Measurements from ENCODE around the gene EP400.

Gene EP400

GRCh38 chr12:132064631-132065030 lies 114.9 kb downstream of the EP400 start:
- Histone ChIP-seq H3K27me3 (ENCODE audit: control insufficient read depth in 2 of 2, insufficient read depth in 2 of 2, low read length in 2 of 2) (no peaks in the 10 kb centered on the region), H3K9me3 (ENCODE audit: control insufficient read depth in 2 of 2, low read length in 2 of 2) (no peaks in the 10 kb centered on the region), H3K36me3 (ENCODE audit: control insufficient read depth in 2 of 2, insufficient read depth in 2 of 2, low read length in 2 of 2) (peaks cover 47 to 53% of the 10 kb centered on the region in 2 donors), H3K27ac (ENCODE audit: low read depth in 2 of 2, low read length in 2 of 2) (no peak overlapping the region), H3K9ac (ENCODE audit: low read depth in 1 of 2, low read length in 2 of 2) (no peak overlapping the region), H3K4me1 (ENCODE audit: control insufficient read depth in 2 of 2, insufficient read depth in 2 of 2, low read length in 2 of 2) (no peaks in the 10 kb centered on the region), H3K4me3 (ENCODE audit: low read length in 2 of 2) (no peak overlapping the region)

- Histone ChIP-seq H3K9ac (ENCODE audit: low read depth in 1 of 2, low read length in 2 of 2) (no peak overlapping the region), H3K9me3 (ENCODE audit: control insufficient read depth in 2 of 2, low read length in 2 of 2) (no peaks in the 10 kb centered on the region), H3K36me3 (ENCODE audit: control insufficient read depth in 2 of 2, insufficient read depth in 2 of 2, low read length in 2 of 2) (peaks cover 47 to 53% of the 10 kb centered on the region in 2 donors), H3K27ac (ENCODE audit: low read depth in 2 of 2, low read length in 2 of 2) (no peak overlapping the region), H3K4me1 (ENCODE audit: control insufficient read depth in 2 of 2, insufficient read depth in 2 of 2, low read length in 2 of 2) (no peaks in the 10 kb centered on the region), H3K4me3 (ENCODE audit: low read length in 2 of 2) (no peak overlapping the region), H3K27me3 (ENCODE audit: control insufficient read depth in 2 of 2, insufficient read depth in 2 of 2, low read length in 2 of 2) (no peaks in the 10 kb centered on the region)
These were observed 115.5 kb downstream of the EP400 start for GRCh38 chr12:132065203-132065602.

- no peaks in the 10 kb centered on the region for H3K27me3 ChIP-seq (ENCODE audit: control insufficient read depth in 2 of 2, insufficient read depth in 2 of 2, low read length in 2 of 2)
- no peak overlapping the region for H3K9ac ChIP-seq (ENCODE audit: low read depth in 1 of 2, low read length in 2 of 2)
- no peaks in the 10 kb centered on the region for H3K9me3 ChIP-seq (ENCODE audit: control insufficient read depth in 2 of 2, low read length in 2 of 2)
- H3K27ac ChIP-seq (ENCODE audit: low read depth in 2 of 2, low read length in 2 of 2), result no peak overlapping the region
- no peaks in the 10 kb centered on the region for H3K4me1 ChIP-seq (ENCODE audit: control insufficient read depth in 2 of 2, insufficient read depth in 2 of 2, low read length in 2 of 2)
- no peak overlapping the region for H3K4me3 ChIP-seq (ENCODE audit: low read length in 2 of 2)
- peaks cover 47 to 53% of the 10 kb centered on the region in 2 donors for H3K36me3 ChIP-seq (ENCODE audit: control insufficient read depth in 2 of 2, insufficient read depth in 2 of 2, low read length in 2 of 2)
These were observed 116.0 kb downstream of the EP400 start for GRCh38 chr12:132065609-132066344.

- no peak overlapping the region for H3K4me3 ChIP-seq (ENCODE audit: low read length in 2 of 2)
- no peak overlapping the region for H3K9ac ChIP-seq (ENCODE audit: low read depth in 1 of 2, low read length in 2 of 2)
- no peaks in the 10 kb centered on the region for H3K27me3 ChIP-seq (ENCODE audit: control insufficient read depth in 2 of 2, insufficient read depth in 2 of 2, low read length in 2 of 2)
- no peaks in the 10 kb centered on the region for H3K9me3 ChIP-seq (ENCODE audit: control insufficient read depth in 2 of 2, low read length in 2 of 2)
- H3K27ac ChIP-seq (ENCODE audit: low read depth in 2 of 2, low read length in 2 of 2), result no peak overlapping the region
- H3K36me3 ChIP-seq (ENCODE audit: control insufficient read depth in 2 of 2, insufficient read depth in 2 of 2, low read length in 2 of 2), result peaks cover 48 to 55% of the 10 kb centered on the region in 2 donors
- no peaks in the 10 kb centered on the region for H3K4me1 ChIP-seq (ENCODE audit: control insufficient read depth in 2 of 2, insufficient read depth in 2 of 2, low read length in 2 of 2)
These were observed 116.6 kb downstream of the EP400 start for GRCh38 chr12:132066345-132066685.

- H3K4me3 ChIP-seq (ENCODE audit: low read length in 2 of 2), result no peak overlapping the region
- no peaks in the 10 kb centered on the region for H3K9me3 ChIP-seq (ENCODE audit: control insufficient read depth in 2 of 2, low read length in 2 of 2)
- H3K36me3 ChIP-seq (ENCODE audit: control insufficient read depth in 2 of 2, insufficient read depth in 2 of 2, low read length in 2 of 2), result peaks cover 47 to 53% of the 10 kb centered on the region in 2 donors
- H3K27me3 ChIP-seq (ENCODE audit: control insufficient read depth in 2 of 2, insufficient read depth in 2 of 2, low read length in 2 of 2), result no peaks in the 10 kb centered on the region
- H3K4me1 ChIP-seq (ENCODE audit: control insufficient read depth in 2 of 2, insufficient read depth in 2 of 2, low read length in 2 of 2), result no peaks in the 10 kb centered on the region
- no peak overlapping the region for H3K27ac ChIP-seq (ENCODE audit: low read depth in 2 of 2, low read length in 2 of 2)
- no peak overlapping the region for H3K9ac ChIP-seq (ENCODE audit: low read depth in 1 of 2, low read length in 2 of 2)
These were observed 117.0 kb downstream of the EP400 start for GRCh38 chr12:132066749-132067148.

GRCh38 chr12:132067182-132067581 lies 117.4 kb downstream of the EP400 start:
- H3K9ac ChIP-seq (ENCODE audit: low read depth in 1 of 2, low read length in 2 of 2), result no peak overlapping the region
- no peak overlapping the region for H3K4me3 ChIP-seq (ENCODE audit: low read length in 2 of 2)
- no peak overlapping the region for H3K27ac ChIP-seq (ENCODE audit: low read depth in 2 of 2, low read length in 2 of 2)
- no peaks in the 10 kb centered on the region for H3K9me3 ChIP-seq (ENCODE audit: control insufficient read depth in 2 of 2, low read length in 2 of 2)
- no peaks in the 10 kb centered on the region for H3K4me1 ChIP-seq (ENCODE audit: control insufficient read depth in 2 of 2, insufficient read depth in 2 of 2, low read length in 2 of 2)
- no peaks in the 10 kb centered on the region for H3K27me3 ChIP-seq (ENCODE audit: control insufficient read depth in 2 of 2, insufficient read depth in 2 of 2, low read length in 2 of 2)
- peaks cover 47 to 54% of the 10 kb centered on the region in 2 donors for H3K36me3 ChIP-seq (ENCODE audit: control insufficient read depth in 2 of 2, insufficient read depth in 2 of 2, low read length in 2 of 2)

GRCh38 chr12:132068250-132068649 lies 118.5 kb downstream of the EP400 start:
- Histone ChIP-seq H3K27me3 (ENCODE audit: control insufficient read depth in 2 of 2, insufficient read depth in 2 of 2, low read length in 2 of 2) (no peaks in the 10 kb centered on the region), H3K9ac (ENCODE audit: low read depth in 1 of 2, low read length in 2 of 2) (no peak overlapping the region), H3K36me3 (ENCODE audit: control insufficient read depth in 2 of 2, insufficient read depth in 2 of 2, low read length in 2 of 2) (peaks cover 40 to 48% of the 10 kb centered on the region in 2 donors), H3K4me1 (ENCODE audit: control insufficient read depth in 2 of 2, insufficient read depth in 2 of 2, low read length in 2 of 2) (no peaks in the 10 kb centered on the region), H3K9me3 (ENCODE audit: control insufficient read depth in 2 of 2, low read length in 2 of 2) (no peaks in the 10 kb centered on the region), H3K27ac (ENCODE audit: low read depth in 2 of 2, low read length in 2 of 2) (no peak overlapping the region), H3K4me3 (ENCODE audit: low read length in 2 of 2) (no peak overlapping the region)

- Histone ChIP-seq H3K27me3 (ENCODE audit: control insufficient read depth in 2 of 2, insufficient read depth in 2 of 2, low read length in 2 of 2) (no peaks in the 10 kb centered on the region), H3K9me3 (ENCODE audit: control insufficient read depth in 2 of 2, low read length in 2 of 2) (no peaks in the 10 kb centered on the region), H3K4me1 (ENCODE audit: control insufficient read depth in 2 of 2, insufficient read depth in 2 of 2, low read length in 2 of 2) (no peaks in the 10 kb centered on the region), H3K9ac (ENCODE audit: low read depth in 1 of 2, low read length in 2 of 2) (no peak overlapping the region), H3K27ac (ENCODE audit: low read depth in 2 of 2, low read length in 2 of 2) (no peak overlapping the region), H3K36me3 (ENCODE audit: control insufficient read depth in 2 of 2, insufficient read depth in 2 of 2, low read length in 2 of 2) (peaks cover 40 to 47% of the 10 kb centered on the region in 2 donors), H3K4me3 (ENCODE audit: low read length in 2 of 2) (no peak overlapping the region)
These were observed 119.7 kb downstream of the EP400 start for GRCh38 chr12:132069336-132069985.

GRCh38 chr12:132070298-132070697 lies 120.6 kb downstream of the EP400 start:
- Histone ChIP-seq H3K27ac (ENCODE audit: low read depth in 2 of 2, low read length in 2 of 2) (peak overlapping the region in 1 of 2 donors; percentile 9), H3K27me3 (ENCODE audit: control insufficient read depth in 2 of 2, insufficient read depth in 2 of 2, low read length in 2 of 2) (no peaks in the 10 kb centered on the region), H3K9me3 (ENCODE audit: control insufficient read depth in 2 of 2, low read length in 2 of 2) (no peaks in the 10 kb centered on the region), H3K36me3 (ENCODE audit: control insufficient read depth in 2 of 2, insufficient read depth in 2 of 2, low read length in 2 of 2) (peaks cover 39 to 49% of the 10 kb centered on the region in 2 donors), H3K9ac (ENCODE audit: low read depth in 1 of 2, low read length in 2 of 2) (no peak overlapping the region), H3K4me1 (ENCODE audit: control insufficient read depth in 2 of 2, insufficient read depth in 2 of 2, low read length in 2 of 2) (no peaks in the 10 kb centered on the region), H3K4me3 (ENCODE audit: low read length in 2 of 2) (no peak overlapping the region)

GRCh38 chr12:132071040-132071810 lies 121.5 kb downstream of the EP400 start:
- peak overlapping the region in 1 of 2 donors; percentile 65 for H3K27ac ChIP-seq (ENCODE audit: low read depth in 2 of 2, low read length in 2 of 2)
- no peaks in the 10 kb centered on the region for H3K9me3 ChIP-seq (ENCODE audit: control insufficient read depth in 2 of 2, low read length in 2 of 2)
- no peaks in the 10 kb centered on the region for H3K27me3 ChIP-seq (ENCODE audit: control insufficient read depth in 2 of 2, insufficient read depth in 2 of 2, low read length in 2 of 2)
- H3K9ac ChIP-seq (ENCODE audit: low read depth in 1 of 2, low read length in 2 of 2), result no peak overlapping the region
- H3K36me3 ChIP-seq (ENCODE audit: control insufficient read depth in 2 of 2, insufficient read depth in 2 of 2, low read length in 2 of 2), result peaks cover 44 to 53% of the 10 kb centered on the region in 2 donors
- H3K4me1 ChIP-seq (ENCODE audit: control insufficient read depth in 2 of 2, insufficient read depth in 2 of 2, low read length in 2 of 2), result no peaks in the 10 kb centered on the region
- H3K4me3 ChIP-seq (ENCODE audit: low read length in 2 of 2), result peak overlapping the region in 1 of 2 donors; percentile 37
